Aortic smooth muscle cell (primary cell): ENCODE data around the gene ZNF169. TPM values are rescaled to one million over a fixed set of nuclear protein-coding genes. Genes with fewer than 3 reads are reported as not detected.

Source experiments
- total RNA-seq: library from RNA; depleted of rRNA; stranded (reverse); fragments of >200 nt; gene quantifications from 2 replicates; pipeline ENCODE4 v1.2.3, GENCODE V29; 2014

ZNF169 gene
- 2.1 and 2.9 TPM in 2 replicates for total RNA-seq

GRCh38 chr9:94259077-94259862 lies at the start of gene ZNF169:
Gene ZNF169, plus strand, starts transcription at chr9:94259298. Its CDS starts 19,515 bp downstream, at chr9:94278813.

GRCh38 chr9:94328544-94328943 lies 69.4 kb downstream of the ZNF169 start, which contains the start of gene NUTM2F:
Gene NUTM2F, minus strand, starts transcription at chr9:94328644. Its CDS starts 21 bp downstream, at chr9:94328623.

Other genes starting within 250 kb of the ZNF169 start
- 6.5 TPM in 2 replicates for gene PTPDC1, start 174.8 kb upstream of the ZNF169 start, total RNA-seq
- gene NUTM2F, start 69.3 kb downstream of the ZNF169 start, total RNA-seq: not detected in 2 replicates